Keratinocyte (primary cell): Measurements from ENCODE around the gene SCNN1A.

Experiments used
- CTCF ChIP-seq, 3 experiments: IDR thresholded peaks in 1 of 3; conservative IDR thresholded peaks in 1 of 3; optimal IDR thresholded peaks in 1 of 3; 2 replicates in 2 of 3; 3 replicates in 1 of 3; pipeline versions ENCODE3 to v1.5.1; 2011; ENCODE audit warnings: low read length in 3 of 3, mild to moderate bottlenecking in 3 of 3, moderate library complexity in 2 of 3, control low read depth in 1 of 3, inconsistent platforms in 1 of 3; ENCODE audit not compliant: insufficient read depth in 2 of 3; ENCODE audit errors: extremely low read depth in 1 of 3
- EZH2 ChIP-seq: IDR thresholded peaks from one replicate; pipeline ENCODE4 v1.6.1; 2012; ENCODE audit warnings: inconsistent platforms, mild to moderate bottlenecking, low read length, moderate library complexity

- TF ChIP-seq CTCF (optimal IDR thresholded peaks at IDR 0.05 in 1 of 3, IDR thresholded peaks at IDR 0.05 in 1 of 3, conservative IDR thresholded peaks at IDR 0.05 in 1 of 3; ENCODE audit: extremely low read depth in 1 of 3, insufficient read depth in 2 of 3, low read length in 3 of 3) (no peak), EZH2 (no peak)
These were observed 7.6 kb upstream of the SCNN1A start for GRCh38 chr12:6382982-6383381.
